Measurements from ENCODE around the gene C2orf66. TPM values are rescaled to one million over a fixed set of nuclear protein-coding genes. Genes with fewer than 3 reads are reported as not detected.
A peak's percentile ranks its signal among the peaks of the same experiment; 100 is the strongest.

The C2orf66 gene
- total RNA-seq, 2 experiments from 2014 or later, result not detected

GRCh38 chr2:196821195-196821594 is 12.0 kb upstream of the C2orf66 start:
- ChIA-PET POLR2A (no interaction called here), CTCF (interaction anchor here (0.7 kb wide), 1 partner anchor 57 kb away, joined by 3 read pairs; no protein-coding TSS in a partner anchor)
- DNase-seq, result no peak
- H3K27ac Mint-ChIP-seq, result no peak overlapping the region
- no peaks in the 10 kb centered on the region for H3K4me1 Mint-ChIP-seq (ENCODE audit: low read depth)
- peaks cover 11% of the 10 kb centered on the region for H3K9me3 Mint-ChIP-seq
- intact Hi-C loops (cut with micrococcal nuclease), result no loop called here
- H3K4me3 Mint-ChIP-seq, result no peak overlapping the region
- no peaks in the 10 kb centered on the region for H3K36me3 Mint-ChIP-seq
- H3K27me3 Mint-ChIP-seq, result peaks cover 16% of the 10 kb centered on the region

- H3K27me3 Mint-ChIP-seq, result peaks cover 27% of the 10 kb centered on the region
- intact Hi-C loops (cut with micrococcal nuclease), result no loop called here
- no peaks in the 10 kb centered on the region for H3K9me3 Mint-ChIP-seq
- H3K4me1 Mint-ChIP-seq (ENCODE audit: low read depth), result no peaks in the 10 kb centered on the region
- ChIA-PET POLR2A (interaction anchor here (1.1 kb wide), 1 partner anchor 9 kb away, joined by 4 read pairs; the partner anchor contains the start of gene GTF3C3), CTCF (interaction anchor here (1.1 kb wide), 1 partner anchor 58 kb away, joined by 3 read pairs; no protein-coding TSS in a partner anchor)
- H3K4me3 Mint-ChIP-seq, result no peak overlapping the region
- H3K27ac Mint-ChIP-seq, result no peak overlapping the region
- DNase-seq, result no peak
- no peaks in the 10 kb centered on the region for H3K36me3 Mint-ChIP-seq
These were observed 981 bp downstream of the C2orf66 start for GRCh38 chr2:196808083-196808665.

- Mint-ChIP-seq H3K4me3 (no peak overlapping the region), H3K27me3 (peaks cover 10% of the 10 kb centered on the region), H3K27ac (no peak overlapping the region), H3K4me1 (ENCODE audit: low read depth) (peaks cover 18% of the 10 kb centered on the region), H3K36me3 (no peaks in the 10 kb centered on the region), H3K9me3 (no peaks in the 10 kb centered on the region)
- intact Hi-C loops (cut with micrococcal nuclease), result no loop called here
- POLR2A ChIA-PET, result no interaction called here
- no peak for DNase-seq
- CTCF ChIA-PET, result no interaction called here
These were observed 4.8 kb downstream of the C2orf66 start for GRCh38 chr2:196804381-196804780.

- Mint-ChIP-seq H3K4me1 (ENCODE audit: low read depth) (peaks cover 26% of the 10 kb centered on the region), H3K27ac (no peak overlapping the region)
These were observed 6.8 kb downstream of the C2orf66 start for GRCh38 chr2:196802401-196802800.

GRCh38 chr2:196801674-196802261 is 7.4 kb downstream of the C2orf66 start:
- no peak for DNase-seq
- ChIA-PET CTCF (no interaction called here), POLR2A (no interaction called here)
- no peak overlapping the region for H3K27ac Mint-ChIP-seq
- peaks cover 9% of the 10 kb centered on the region for H3K36me3 Mint-ChIP-seq
- peaks cover 31% of the 10 kb centered on the region for H3K4me1 Mint-ChIP-seq (ENCODE audit: low read depth)
- intact Hi-C loops (cut with micrococcal nuclease), result no loop called here
- no peak overlapping the region for H3K4me3 Mint-ChIP-seq
- H3K9me3 Mint-ChIP-seq, result no peaks in the 10 kb centered on the region
- peaks cover 5% of the 10 kb centered on the region for H3K27me3 Mint-ChIP-seq

More at GRCh38 chr2:196802401-196802800, 6.8 kb downstream of the C2orf66 start:
- H3K27me3 Mint-ChIP-seq, result peaks cover 5% of the 10 kb centered on the region
- no peak for DNase-seq
- no peaks in the 10 kb centered on the region for H3K9me3 Mint-ChIP-seq
- POLR2A ChIA-PET, result no interaction called here
- CTCF ChIA-PET, result no interaction called here
- intact Hi-C loops (cut with micrococcal nuclease), result no loop called here
- peaks cover 3% of the 10 kb centered on the region for H3K36me3 Mint-ChIP-seq
- no peak overlapping the region for H3K4me3 Mint-ChIP-seq

GRCh38 chr2:196798980-196799379 is 10.2 kb downstream of the C2orf66 start:
- intact Hi-C loops (cut with micrococcal nuclease), result loop anchor here (1.0 kb wide), 3 partner anchors 128 to 701 kb away; partner anchors contain the start of genes CCDC150 and HSPE1
- H3K4me3 Mint-ChIP-seq, result peak overlapping the region; percentile 94
- H3K27me3 Mint-ChIP-seq, result peaks cover 5% of the 10 kb centered on the region
- H3K36me3 Mint-ChIP-seq, result peaks cover 23% of the 10 kb centered on the region
- no peak for DNase-seq
- H3K9me3 Mint-ChIP-seq, result no peaks in the 10 kb centered on the region
- peaks cover 41% of the 10 kb centered on the region for H3K4me1 Mint-ChIP-seq (ENCODE audit: low read depth)
- H3K27ac Mint-ChIP-seq, result peak overlapping the region; percentile 83
- ChIA-PET CTCF (interaction anchor here (1.0 to 1.1 kb wide), 3 partner anchors 48 to 579 kb away, joined by 3 to 4 read pairs (median 3); no protein-coding TSS in a partner anchor), POLR2A (interaction anchor here (0.6 to 1.6 kb wide), 6 partner anchors 9 to 128 kb away, joined by 3 to 11 read pairs (median 4); no protein-coding TSS in a partner anchor)

- POLR2A ChIA-PET, result no interaction called here
- Mint-ChIP-seq H3K4me1 (ENCODE audit: low read depth) (peaks cover 22% of the 10 kb centered on the region), H3K27me3 (no peaks in the 10 kb centered on the region), H3K9me3 (no peaks in the 10 kb centered on the region), H3K36me3 (peaks cover 59% of the 10 kb centered on the region), H3K27ac (no peak overlapping the region), H3K4me3 (no peak overlapping the region)
- DNase-seq, result no peak
- CTCF ChIA-PET, result no interaction called here
- intact Hi-C loops (cut with micrococcal nuclease), result no loop called here
These were observed 16.3 kb downstream of the C2orf66 start for GRCh38 chr2:196792865-196793264.

- DNase-seq, result peak; percentile 71
- Mint-ChIP-seq H3K4me1 (ENCODE audit: low read depth) (peaks cover 15% of the 10 kb centered on the region), H3K27ac (peak overlapping the region; percentile 64), H3K36me3 (peaks cover 36% of the 10 kb centered on the region), H3K9me3 (no peaks in the 10 kb centered on the region), H3K27me3 (no peaks in the 10 kb centered on the region), H3K4me3 (no peak overlapping the region)
- intact Hi-C loops (cut with micrococcal nuclease), result loop anchor here (10.0 kb wide), 1 partner anchor 921 kb away; the partner anchor contains the start of gene MARS2
- ChIA-PET CTCF (no interaction called here), POLR2A (no interaction called here)
These were observed 25.6 kb downstream of the C2orf66 start for GRCh38 chr2:196783431-196784094.

GRCh38 chr2:196767101-196767500 is 42.1 kb downstream of the C2orf66 start:
- H3K27me3 Mint-ChIP-seq, result no peaks in the 10 kb centered on the region
- H3K9me3 Mint-ChIP-seq, result no peaks in the 10 kb centered on the region
- intact Hi-C loops (cut with micrococcal nuclease), result no loop called here
- DNase-seq, result no peak
- H3K36me3 Mint-ChIP-seq, result peaks cover 51% of the 10 kb centered on the region
- H3K4me3 Mint-ChIP-seq, result no peak overlapping the region
- ChIA-PET POLR2A (no interaction called here), CTCF (no interaction called here)
- no peak overlapping the region for H3K27ac Mint-ChIP-seq
- no peaks in the 10 kb centered on the region for H3K4me1 Mint-ChIP-seq (ENCODE audit: low read depth)

- peaks cover 36% of the 10 kb centered on the region for H3K36me3 Mint-ChIP-seq
These were observed 49.8 kb downstream of the C2orf66 start for GRCh38 chr2:196759378-196759706.

GRCh38 chr2:196758474-196759377 is 50.4 kb downstream of the C2orf66 start:
- intact Hi-C loops (cut with micrococcal nuclease), result loop anchor here (10.0 kb wide), 2 partner anchors 464 to 1016 kb away; no protein-coding TSS in a partner anchor
- DNase-seq, result no peak
- no peaks in the 10 kb centered on the region for H3K4me1 Mint-ChIP-seq (ENCODE audit: low read depth)
- H3K27ac Mint-ChIP-seq, result no peak overlapping the region
- H3K36me3 Mint-ChIP-seq, result peaks cover 37% of the 10 kb centered on the region
- POLR2A ChIA-PET, result no interaction called here
- no peaks in the 10 kb centered on the region for H3K27me3 Mint-ChIP-seq
- H3K4me3 Mint-ChIP-seq, result no peak overlapping the region
- H3K9me3 Mint-ChIP-seq, result peaks cover 44% of the 10 kb centered on the region
- CTCF ChIA-PET, result interaction anchor here (1.2 kb wide), 1 partner anchor 8 kb away, joined by 6 read pairs; no protein-coding TSS in a partner anchor

More at GRCh38 chr2:196759378-196759706, 49.8 kb downstream of the C2orf66 start:
- H3K27me3 Mint-ChIP-seq, result no peaks in the 10 kb centered on the region
- H3K4me3 Mint-ChIP-seq, result no peak overlapping the region
- DNase-seq, result no peak
- H3K9me3 Mint-ChIP-seq, result peaks cover 39% of the 10 kb centered on the region
- intact Hi-C loops (cut with micrococcal nuclease), result loop anchor here (10.0 kb wide), 2 partner anchors 465 to 1015 kb away; no protein-coding TSS in a partner anchor
- H3K27ac Mint-ChIP-seq, result no peak overlapping the region
- ChIA-PET CTCF (interaction anchor here (1.2 kb wide), 1 partner anchor 8 kb away, joined by 6 read pairs; no protein-coding TSS in a partner anchor), POLR2A (no interaction called here)
- H3K4me1 Mint-ChIP-seq (ENCODE audit: low read depth), result no peaks in the 10 kb centered on the region
